Measurements from ENCODE around the gene GLCE. TPM values are rescaled to one million over a fixed set of nuclear protein-coding genes. Genes with fewer than 3 reads are reported as not detected.

The GLCE gene
- total RNA-seq, 1 experiment from 2014 or later, result 10.2 TPM

DNA sequence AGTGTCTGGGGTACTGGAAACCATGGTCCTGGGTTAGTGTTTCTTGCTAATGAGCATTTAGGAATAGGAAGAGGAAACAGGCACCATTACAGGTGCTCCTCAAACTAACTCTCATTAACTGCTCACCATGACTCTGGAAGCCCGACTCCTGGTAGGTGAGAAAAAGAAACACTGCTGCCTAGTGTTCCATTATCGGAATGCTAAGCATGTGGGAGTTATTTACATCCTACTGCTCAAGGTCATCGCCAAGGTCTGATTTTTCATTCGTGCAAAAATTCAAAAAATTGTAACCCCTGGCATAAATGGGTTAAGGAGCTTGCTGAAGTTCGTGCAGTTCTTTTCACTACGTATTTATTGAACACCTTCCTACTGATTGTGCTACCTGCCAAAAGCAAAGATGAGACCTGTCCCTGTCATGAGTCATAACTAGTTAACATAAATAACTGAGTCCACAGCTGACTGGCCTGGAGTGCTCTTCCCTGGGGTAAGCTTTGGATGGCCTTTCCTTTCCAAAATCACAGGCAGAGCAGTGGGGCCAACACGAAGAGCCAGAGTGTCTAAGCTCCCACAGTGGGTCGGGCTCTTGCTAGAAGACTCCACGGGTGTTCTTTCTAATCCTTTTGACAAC lies 115.6 kb downstream of the GLCE start:
- no TSS peak for BruUV-seq (replicated peaks)
- peaks cover 26% of the 10 kb centered on the region for H3K4me1 Mint-ChIP-seq (ENCODE audit: low read depth, unreplicated experiment)
- Histone ChIP-seq H3K4me1 (peaks cover 11% of the 10 kb centered on the region; the same call in 1 of the 2 replicates), H3K4me3 (ENCODE audit: low read depth, low read length) (no peak overlapping the region), H3K9me3 (no peaks in the 10 kb centered on the region), H3K27me3 (replicated peaks; ENCODE audit: control insufficient read depth, insufficient read depth, low read length) (no peaks in the 10 kb centered on the region), H3K36me3 (ENCODE audit: control insufficient read depth, insufficient read depth, low read length) (no peaks in the 10 kb centered on the region)
- H3K9me3 Mint-ChIP-seq (ENCODE audit: unreplicated experiment), result no peaks in the 10 kb centered on the region
- CTCF ChIA-PET, result no interaction called here
- POLR2A ChIA-PET, result no interaction called here
- no peaks in the 10 kb centered on the region for H3K36me3 Mint-ChIP-seq (ENCODE audit: insufficient read depth, unreplicated experiment)
- H3K27ac Mint-ChIP-seq (ENCODE audit: unreplicated experiment), result no peak overlapping the region
- no peak for DNase-seq
- H3K4me3 Mint-ChIP-seq (ENCODE audit: unreplicated experiment), result no peak overlapping the region
- H3K27me3 Mint-ChIP-seq (ENCODE audit: insufficient read depth, unreplicated experiment), result no peaks in the 10 kb centered on the region
- TF ChIP-seq, protein P1, sequence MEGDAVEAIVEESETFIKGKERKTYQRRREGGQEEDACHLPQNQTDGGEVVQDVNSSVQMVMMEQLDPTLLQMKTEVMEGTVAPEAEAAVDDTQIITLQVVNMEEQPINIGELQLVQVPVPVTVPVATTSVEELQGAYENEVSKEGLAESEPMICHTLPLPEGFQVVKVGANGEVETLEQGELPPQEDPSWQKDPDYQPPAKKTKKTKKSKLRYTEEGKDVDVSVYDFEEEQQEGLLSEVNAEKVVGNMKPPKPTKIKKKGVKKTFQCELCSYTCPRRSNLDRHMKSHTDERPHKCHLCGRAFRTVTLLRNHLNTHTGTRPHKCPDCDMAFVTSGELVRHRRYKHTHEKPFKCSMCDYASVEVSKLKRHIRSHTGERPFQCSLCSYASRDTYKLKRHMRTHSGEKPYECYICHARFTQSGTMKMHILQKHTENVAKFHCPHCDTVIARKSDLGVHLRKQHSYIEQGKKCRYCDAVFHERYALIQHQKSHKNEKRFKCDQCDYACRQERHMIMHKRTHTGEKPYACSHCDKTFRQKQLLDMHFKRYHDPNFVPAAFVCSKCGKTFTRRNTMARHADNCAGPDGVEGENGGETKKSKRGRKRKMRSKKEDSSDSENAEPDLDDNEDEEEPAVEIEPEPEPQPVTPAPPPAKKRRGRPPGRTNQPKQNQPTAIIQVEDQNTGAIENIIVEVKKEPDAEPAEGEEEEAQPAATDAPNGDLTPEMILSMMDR (IDR thresholded peaks at IDR 0.05; ENCODE audit: insufficient read depth in 1 of 2, low read depth in 1 of 2, low read length in 1 of 2, severe bottlenecking in 1 of 2, unreplicated experiment in 1 of 2), result no peak
- intact Hi-C loops (cut with micrococcal nuclease; ENCODE audit: unreplicated experiment), result no loop called here

DNA sequence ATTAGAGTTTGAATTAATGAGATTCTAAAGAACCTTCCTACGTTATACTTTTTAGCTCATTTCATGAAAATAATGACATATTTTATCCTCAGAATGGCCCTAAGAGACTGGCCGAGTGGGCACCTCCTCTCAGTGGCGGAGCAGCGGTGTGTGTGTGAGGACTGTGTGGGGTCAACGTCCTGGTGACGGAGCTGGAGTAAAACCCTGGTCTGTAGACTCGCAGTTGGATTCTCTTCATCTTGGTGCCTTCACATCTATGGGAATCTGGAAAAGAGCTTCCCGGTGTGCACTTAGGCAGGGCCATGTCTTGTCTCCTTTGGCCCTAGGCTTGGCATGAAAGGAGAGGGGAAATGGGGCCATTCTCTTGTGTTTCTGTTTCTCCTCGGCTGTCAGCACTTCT lies 116.9 kb downstream of the GLCE start:
- TF ChIP-seq, protein P1 (IDR thresholded peaks at IDR 0.05; ENCODE audit: insufficient read depth in 1 of 2, low read depth in 1 of 2, low read length in 1 of 2, severe bottlenecking in 1 of 2, unreplicated experiment in 1 of 2), result no peak
- intact Hi-C loops (cut with micrococcal nuclease; ENCODE audit: unreplicated experiment), result no loop called here
- Histone ChIP-seq H3K4me1 (peaks cover 11% of the 10 kb centered on the region; the same call in 1 of the 2 replicates), H3K36me3 (ENCODE audit: control insufficient read depth, insufficient read depth, low read length) (no peaks in the 10 kb centered on the region), H3K4me3 (ENCODE audit: low read depth, low read length) (no peak overlapping the region), H3K9me3 (no peaks in the 10 kb centered on the region), H3K27me3 (replicated peaks; ENCODE audit: control insufficient read depth, insufficient read depth, low read length) (no peaks in the 10 kb centered on the region)
- H3K9me3 Mint-ChIP-seq (ENCODE audit: unreplicated experiment), result no peaks in the 10 kb centered on the region
- no peaks in the 10 kb centered on the region for H3K36me3 Mint-ChIP-seq (ENCODE audit: insufficient read depth, unreplicated experiment)
- DNase-seq, result no peak
- H3K4me3 Mint-ChIP-seq (ENCODE audit: unreplicated experiment), result no peak overlapping the region
- POLR2A ChIA-PET, result no interaction called here
- peaks cover 22% of the 10 kb centered on the region for H3K4me1 Mint-ChIP-seq (ENCODE audit: low read depth, unreplicated experiment)
- H3K27ac Mint-ChIP-seq (ENCODE audit: unreplicated experiment), result no peak overlapping the region
- H3K27me3 Mint-ChIP-seq (ENCODE audit: insufficient read depth, unreplicated experiment), result no peaks in the 10 kb centered on the region
- CTCF ChIA-PET, result no interaction called here
- BruUV-seq (replicated peaks), result no TSS peak

- POLR2A ChIA-PET, result no interaction called here
- H3K9me3 ChIP-seq, result no peaks in the 10 kb centered on the region
- DNase-seq, result no peak
- no peaks in the 10 kb centered on the region for H3K36me3 Mint-ChIP-seq (ENCODE audit: insufficient read depth, unreplicated experiment)
- peaks cover 22% of the 10 kb centered on the region for H3K4me1 Mint-ChIP-seq (ENCODE audit: low read depth, unreplicated experiment)
- no peaks in the 10 kb centered on the region for H3K27me3 ChIP-seq (replicated peaks; ENCODE audit: control insufficient read depth, insufficient read depth, low read length)
- H3K27ac Mint-ChIP-seq (ENCODE audit: unreplicated experiment), result no peak overlapping the region
- TF ChIP-seq, protein P1 (IDR thresholded peaks at IDR 0.05; ENCODE audit: insufficient read depth in 1 of 2, low read depth in 1 of 2, low read length in 1 of 2, severe bottlenecking in 1 of 2, unreplicated experiment in 1 of 2), result no peak
- intact Hi-C loops (cut with micrococcal nuclease; ENCODE audit: unreplicated experiment), result no loop called here
- no peak overlapping the region for H3K4me3 Mint-ChIP-seq (ENCODE audit: unreplicated experiment)
- H3K4me3 ChIP-seq (ENCODE audit: low read depth, low read length), result no peak overlapping the region
- no TSS peak for BruUV-seq (replicated peaks)
- H3K4me1 ChIP-seq, result peaks cover 11% of the 10 kb centered on the region; the same call in 1 of the 2 replicates
- H3K27me3 Mint-ChIP-seq (ENCODE audit: insufficient read depth, unreplicated experiment), result no peaks in the 10 kb centered on the region
- no peaks in the 10 kb centered on the region for H3K9me3 Mint-ChIP-seq (ENCODE audit: unreplicated experiment)
- H3K36me3 ChIP-seq (ENCODE audit: control insufficient read depth, insufficient read depth, low read length), result no peaks in the 10 kb centered on the region
- CTCF ChIA-PET, result no interaction called here
These were observed 119.2 kb downstream of the GLCE start for GRCh38 chr15:69279636-69280035.
